Stomach (tissue), 9 donors: ENCODE measurements around the gene SH2D7. TPM values are rescaled to one million over a fixed set of nuclear protein-coding genes. Genes with fewer than 3 reads are reported as not detected.

Experiments used
- DNase-seq, 2 donors: peaks; one replicate each; pipeline versions ENCODE4 v3.0.0 to v3.0.0-alpha.2; 2013 to 2019
- H3K27ac ChIP-seq, 5 donors: fragments of 200-600 bp in 4 of 5; sonication (generic) in 4 of 5; one replicate each; pipeline ENCODE4 v1.5.1; 2013 to 2019; ENCODE audit warnings: mild to moderate bottlenecking in 1 of 5, moderate library complexity in 1 of 5
- H3K27me3 ChIP-seq, 3 donors: fragments of 200-600 bp; sonication (generic); one replicate each; pipeline ENCODE4 v1.5.1; 2017 to 2019; ENCODE audit warnings: mixed run types in 1 of 3
- H3K36me3 ChIP-seq, 4 donors: fragments of 200-600 bp; sonication (generic); 1 replicate in 3 of 4; 2 replicates in 1 of 4; pipeline ENCODE4 v1.5.1; 2016 to 2019
- H3K4me1 ChIP-seq, 4 donors: fragments of 200-600 bp; sonication (generic); one replicate each; pipeline ENCODE4 v1.5.1; 2016 to 2019
- H3K4me3 ChIP-seq, 4 donors: fragments of 200-600 bp; sonication (generic) in 3 of 4; one replicate each; pipeline ENCODE4 v1.5.1; 2016 to 2019; ENCODE audit warnings: mild to moderate bottlenecking in 1 of 4
- H3K9me3 ChIP-seq, 4 donors: fragments of 200-600 bp; sonication (generic); one replicate each; pipeline ENCODE4 v1.5.1; 2016 to 2019
- CTCF ChIP-seq, 7 experiments: fragments of 450-650 bp in 4 of 7; fragments of 200-600 bp in 3 of 7; sonication (generic) in 3 of 7; IDR thresholded peaks; one replicate each; pipeline ENCODE4 v1.5.1; 2016 to 2019; ENCODE audit warnings: antibody characterized with exemption in 7 of 7, control low read depth in 2 of 7, mild to moderate bottlenecking in 1 of 7
- EP300 ChIP-seq: sonication (generic); formaldehyde crosslinking; IDR thresholded peaks from one replicate; pipeline ENCODE4 v1.6.1; 2017; ENCODE audit warnings: antibody characterized with exemption
- POLR2A ChIP-seq, 4 donors: fragments of 450-650 bp; IDR thresholded peaks; one replicate each; pipeline ENCODE4 v1.6.1; 2016; ENCODE audit warnings: antibody characterized with exemption in 4 of 4, control low read depth in 2 of 4, mild to moderate bottlenecking in 1 of 4, moderate library complexity in 1 of 4
- POLR2AphosphoS5 ChIP-seq, 3 donors: sonication (generic); formaldehyde crosslinking; IDR thresholded peaks; one replicate each; pipeline ENCODE4 v1.6.1; 2016; ENCODE audit warnings: antibody characterized with exemption in 3 of 3
- WGBS, 5 donors: extraction: QIAGEN DNeasy Blood & Tissue Kit in 3 of 5; methylation state at CpG; one replicate each; pipeline versions ENCODE4 v1.1.5 to v1.1.7; 2013 to 2018; 5-methylcytosine and 5-hydroxymethylcytosine counted together
- intact Hi-C: fragments of 100-400 bp; cut with DNase I; formaldehyde crosslinking; loops from one replicate; pipeline ENCODE4 v1.15.1; 2023; ENCODE audit warnings: low total_unique reads
- polyA plus RNA-seq, 3 donors: library from polyadenylated mRNA; stranded (reverse); fragments of 200-250 nt; gene quantifications; one replicate each; pipeline ENCODE4 v1.2.3, GENCODE V29; 2013
- total RNA-seq, 5 donors: library from RNA; depleted of rRNA; stranded (reverse); fragments of >200 nt; gene quantifications; one replicate each; pipeline versions ENCODE4 v1.1.0 to v1.2.3, GENCODE V29; 2014 to 2016
- donor health status: healthy with polysubstance abuse.
- donor health status: Bipolar disorder and iron deficiency.
- donor health status: healthy.

The SH2D7 gene
- total and polyA plus RNA-seq, 8 donors = 0.29 to 0.45 TPM; not detected in 6

GRCh38 chr15:78065284-78065872, 27.0 kb upstream of the SH2D7 start:
- peak; percentile 47 to 65 for DNase-seq
- no peaks in the 10 kb centered on the region for H3K27me3 ChIP-seq
- intact Hi-C loops = no loop called here
- 11 to 28% (median 13%) methylated on average over 5 of the region's 5 CpGs for WGBS, 5 donors
- H3K9me3 ChIP-seq = no peaks in the 10 kb centered on the region
- no peaks in the 10 kb centered on the region for H3K36me3 ChIP-seq
- H3K4me1 ChIP-seq = peaks cover 84 to 100% (median 94%) of the 10 kb centered on the region in 4 donors
- H3K4me3 ChIP-seq = no peak overlapping the region
- peak overlapping the region; percentile 53 to 98 (median 87) for H3K27ac ChIP-seq
- TF ChIP-seq POLR2AphosphoS5 (IDR thresholded peaks at IDR 0.05) (peak; percentile 58 to 89 (median 77)), POLR2A (IDR thresholded peaks at IDR 0.05) (no peak), EP300 (no peak), CTCF (IDR thresholded peaks at IDR 0.05) (no peak)

- Histone ChIP-seq H3K27ac (peak overlapping the region; percentile 62 to 98 (median 87)), H3K27me3 (no peaks in the 10 kb centered on the region), H3K36me3 (no peaks in the 10 kb centered on the region), H3K9me3 (no peaks in the 10 kb centered on the region), H3K4me3 (peak overlapping the region in 1 of 4 donors; percentile 15), H3K4me1 (peaks cover 85 to 100% (median 94%) of the 10 kb centered on the region in 4 donors)
- no peak for DNase-seq
- 28 to 52% (median 38%) methylated on average over 7 of the region's 7 CpGs for WGBS, 5 donors
- intact Hi-C loops = no loop called here
- TF ChIP-seq CTCF (IDR thresholded peaks at IDR 0.05) (no peak), POLR2AphosphoS5 (IDR thresholded peaks at IDR 0.05) (no peak), EP300 (no peak), POLR2A (IDR thresholded peaks at IDR 0.05) (no peak)
Observed at GRCh38 chr15:78065973-78066946, 26.1 kb upstream of the SH2D7 start.

- peak overlapping the region; percentile 74 to 98 (median 87) for H3K27ac ChIP-seq
- H3K4me1 ChIP-seq = peaks cover 87 to 100% (median 94%) of the 10 kb centered on the region in 4 donors
- H3K27me3 ChIP-seq = no peaks in the 10 kb centered on the region
- no peak overlapping the region for H3K4me3 ChIP-seq
- peak; percentile 42 to 69 for DNase-seq
- TF ChIP-seq POLR2AphosphoS5 (IDR thresholded peaks at IDR 0.05) = no peak
- no peak for TF ChIP-seq POLR2A (IDR thresholded peaks at IDR 0.05)
- no peak for TF ChIP-seq EP300
- no peak for TF ChIP-seq CTCF (IDR thresholded peaks at IDR 0.05)
- intact Hi-C loops = no loop called here
- H3K9me3 ChIP-seq = no peaks in the 10 kb centered on the region
- 9 to 25% (median 15%) methylated on average over 1 of the region's 1 CpG for WGBS, 5 donors
- no peaks in the 10 kb centered on the region for H3K36me3 ChIP-seq
Observed at GRCh38 chr15:78067328-78068228, 24.8 kb upstream of the SH2D7 start.

DNA sequence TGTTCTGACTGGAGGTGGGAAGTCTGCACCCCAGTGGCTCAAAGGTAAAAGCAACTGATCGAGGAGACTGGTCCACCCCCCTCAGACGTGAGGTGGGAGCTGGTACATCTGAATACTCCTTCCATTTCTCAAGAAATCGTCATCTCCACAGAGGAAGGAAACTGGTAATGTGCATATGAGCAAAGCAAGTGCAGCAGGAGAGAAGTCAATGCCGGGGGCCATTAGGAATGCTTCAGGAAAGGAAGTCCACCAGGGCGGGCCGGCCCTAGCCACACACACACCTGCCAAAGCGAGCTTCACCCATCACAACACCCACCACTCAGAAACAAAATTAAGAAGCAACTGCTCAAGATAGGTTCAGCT, 23.3 kb upstream of the SH2D7 start:
- 48 to 59% (median 56%) methylated on average over 7 of the region's 7 CpGs for WGBS, 5 donors
- intact Hi-C loops = no loop called here
- Histone ChIP-seq H3K36me3 (no peaks in the 10 kb centered on the region), H3K27me3 (no peaks in the 10 kb centered on the region), H3K27ac (peak overlapping the region; percentile 61 to 98 (median 87)), H3K4me1 (peaks cover 78 to 100% (median 93%) of the 10 kb centered on the region in 4 donors), H3K4me3 (peak overlapping the region in 1 of 4 donors; percentile 6), H3K9me3 (no peaks in the 10 kb centered on the region)
- TF ChIP-seq EP300 (no peak), POLR2A (IDR thresholded peaks at IDR 0.05) (no peak), POLR2AphosphoS5 (IDR thresholded peaks at IDR 0.05) (no peak), CTCF (IDR thresholded peaks at IDR 0.05) (no peak)
- DNase-seq = no peak
